HG03432 (cell line): ENCODE data around the gene TSPAN18.

ENCODE experiments used
- ATAC-seq: cut with Tn5 transposase; IDR thresholded peaks from one replicate; pipeline ENCODE4 v1.9.1; 2021; ENCODE audit warnings: mild to moderate bottlenecking, moderate library complexity; ENCODE audit not compliant: unreplicated experiment

The TSPAN18 gene

GRCh38 chr11:44840085-44840478, 113.3 kb downstream of the TSPAN18 start:
- no peak for ATAC-seq

DNA sequence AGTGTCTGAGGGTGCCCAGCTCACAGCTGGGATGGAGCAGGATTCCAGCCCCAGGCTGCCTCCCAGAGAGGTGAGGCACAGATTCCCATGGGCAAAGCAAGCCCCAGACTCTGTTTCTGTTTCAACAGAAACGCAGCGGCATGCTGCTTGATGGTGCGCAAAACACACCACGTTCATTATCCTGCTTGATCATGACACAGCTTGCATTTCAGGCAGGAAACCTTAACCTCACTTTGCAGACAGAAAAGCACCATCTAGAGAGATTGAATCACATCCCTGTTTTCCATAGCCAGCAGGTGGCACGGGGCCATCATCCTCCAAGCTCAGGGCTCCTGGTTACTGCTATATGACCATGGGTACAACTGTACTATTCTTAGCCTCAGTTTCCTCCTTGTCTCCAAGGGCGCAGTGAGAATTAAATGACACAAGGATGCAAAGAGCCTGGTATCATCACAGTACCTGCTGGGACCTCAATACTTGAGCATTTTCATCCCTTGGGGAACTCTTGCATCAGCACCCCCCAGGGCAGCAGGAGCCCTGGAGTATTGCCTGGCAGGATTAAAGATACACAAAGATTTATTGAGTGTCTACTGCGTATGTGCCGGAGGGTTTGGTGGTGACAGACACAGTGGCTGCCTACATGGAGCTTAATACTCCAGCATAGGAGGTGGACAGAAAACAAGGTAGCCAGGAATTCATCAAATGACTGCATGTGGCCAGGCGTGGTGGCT, 113.9 kb downstream of the TSPAN18 start:
- ATAC-seq: no peak

DNA sequence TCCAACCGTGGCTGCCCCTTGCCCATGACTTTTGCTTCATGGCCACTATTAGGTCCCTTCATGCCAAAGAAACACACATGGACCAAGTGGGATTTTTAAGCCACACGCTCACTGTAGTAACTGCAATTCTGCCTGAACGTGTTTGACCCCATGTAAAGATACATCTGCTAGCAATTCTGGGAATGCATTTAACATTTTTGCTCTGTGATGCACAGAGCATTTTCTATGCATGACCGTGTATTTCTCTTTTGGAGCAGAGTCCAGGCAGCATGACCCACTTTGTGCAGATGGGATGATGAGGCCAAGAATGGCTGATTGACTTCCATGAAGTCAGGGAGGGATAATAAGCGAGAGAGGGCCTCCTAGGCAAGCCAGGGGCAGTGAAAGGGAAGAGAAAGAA, 115.5 kb downstream of the TSPAN18 start:
- ATAC-seq: no peak

DNA sequence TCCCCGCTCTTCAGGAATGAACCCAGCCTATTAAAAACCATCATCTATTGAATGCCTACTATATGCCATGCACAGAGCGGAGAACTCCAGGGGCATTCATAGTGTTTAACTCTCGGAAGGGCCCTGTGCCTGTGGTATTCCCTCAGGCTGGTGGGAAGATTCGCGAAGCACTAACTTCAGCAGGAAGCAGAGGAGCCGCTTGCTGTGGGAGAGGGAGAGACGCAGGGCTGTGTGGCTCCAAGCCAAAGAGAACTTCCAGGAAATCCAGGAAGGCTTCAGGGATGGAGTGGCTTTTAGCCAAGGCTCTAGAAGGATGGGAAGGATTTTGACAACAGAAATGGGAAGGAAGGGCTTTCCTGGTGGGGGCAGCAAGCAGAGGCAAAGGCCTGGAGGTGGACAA, 120.1 kb downstream of the TSPAN18 start:
- no peak for ATAC-seq

DNA sequence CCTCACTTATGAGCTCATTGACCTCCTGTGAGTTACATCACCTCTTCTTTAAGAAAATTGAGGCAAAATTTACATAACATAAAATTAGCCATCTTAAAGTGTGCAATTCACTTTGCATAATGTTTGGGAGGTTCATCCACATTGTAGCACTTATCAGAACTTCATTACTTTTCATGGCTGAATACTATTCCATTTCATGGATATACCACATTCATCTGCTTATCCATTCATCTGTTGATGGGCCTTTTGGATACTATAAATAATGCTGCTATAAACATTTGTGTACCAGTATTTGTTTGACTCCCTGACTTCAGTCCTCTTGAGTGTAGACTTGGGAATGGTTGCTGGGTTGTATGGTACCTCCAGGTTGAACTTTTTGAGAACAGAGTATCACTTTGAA, 120.6 kb downstream of the TSPAN18 start:
- no peak for ATAC-seq

DNA sequence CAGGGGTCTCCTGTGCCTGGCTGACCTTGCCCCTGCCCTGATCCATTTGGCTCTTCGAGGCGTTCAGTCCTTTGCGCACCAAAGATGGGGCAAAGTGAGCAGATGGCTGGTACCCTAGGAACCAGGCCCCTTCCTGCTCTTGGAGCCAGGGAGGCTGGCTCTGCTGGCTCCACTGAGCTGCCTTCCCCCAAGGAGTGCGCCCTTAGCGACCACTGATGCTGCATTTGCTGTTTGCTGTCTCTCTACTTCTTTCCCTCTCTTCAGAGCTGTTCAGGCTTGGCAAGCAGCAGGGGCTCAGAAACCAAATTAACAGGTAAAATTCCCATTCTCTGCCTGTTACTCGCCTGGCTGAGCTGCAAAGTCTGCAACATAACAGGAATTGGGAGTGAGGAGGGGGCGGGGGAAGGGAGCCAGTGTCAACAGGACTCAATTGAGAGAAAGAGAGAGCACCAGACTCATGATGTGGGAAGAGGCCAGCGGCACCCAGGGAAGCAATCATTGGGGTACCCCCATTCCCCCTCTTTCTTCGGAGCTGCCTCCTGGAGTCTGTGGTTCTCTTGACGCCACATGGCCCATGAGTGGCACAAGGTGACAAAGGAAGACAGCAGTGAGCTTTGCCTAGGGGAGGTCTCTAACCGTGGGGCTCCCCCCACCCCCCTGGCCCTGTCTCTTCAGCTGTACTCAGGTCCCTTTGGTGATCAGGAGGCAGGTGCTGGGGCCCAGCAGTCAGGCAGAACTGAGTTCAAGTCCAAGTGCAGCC, 121.6 kb downstream of the TSPAN18 start:
- no peak for ATAC-seq

- no peak for ATAC-seq
Measured at GRCh38 chr11:44848963-44849350, 122.2 kb downstream of the TSPAN18 start.

DNA sequence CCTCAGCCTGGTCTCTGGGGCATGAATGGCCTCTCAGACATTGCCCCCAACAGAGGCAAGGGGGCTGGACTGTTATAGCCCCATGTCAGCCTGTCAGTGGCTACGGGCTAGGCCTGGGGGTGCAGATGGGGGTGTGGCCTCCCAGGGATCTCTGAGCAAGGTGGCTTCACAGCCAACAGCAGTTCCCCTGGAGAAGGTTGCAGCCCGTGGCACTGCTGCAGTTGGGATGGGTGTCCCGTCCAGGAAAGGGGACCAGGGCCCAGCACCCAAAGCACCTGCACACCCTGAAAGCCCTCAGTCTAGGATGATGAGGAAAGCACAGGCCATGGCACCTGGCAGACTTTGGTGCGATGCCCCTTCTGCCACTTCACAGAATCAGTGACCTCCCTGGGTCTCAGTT, 122.7 kb downstream of the TSPAN18 start:
- ATAC-seq: no peak

DNA sequence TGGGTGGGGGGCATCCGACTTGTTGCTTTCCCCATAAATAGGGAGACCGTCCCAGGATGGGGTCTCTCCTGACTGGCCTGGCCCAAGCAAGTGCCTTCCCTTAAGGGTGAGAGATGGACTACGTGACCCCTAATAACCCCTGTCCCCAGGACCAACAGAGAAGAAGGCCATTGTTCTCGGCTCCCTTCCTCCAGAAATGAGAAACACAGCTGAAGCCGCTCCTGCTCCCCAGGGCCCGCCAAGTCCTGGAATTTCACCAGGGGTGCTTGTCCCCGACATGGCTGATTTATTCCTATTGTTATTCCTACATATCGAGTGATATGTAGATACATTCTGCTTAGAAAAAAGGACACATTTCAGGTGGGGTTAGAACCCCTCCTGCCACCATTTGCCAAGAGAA, 123.2 kb downstream of the TSPAN18 start:
- ATAC-seq: no peak

DNA sequence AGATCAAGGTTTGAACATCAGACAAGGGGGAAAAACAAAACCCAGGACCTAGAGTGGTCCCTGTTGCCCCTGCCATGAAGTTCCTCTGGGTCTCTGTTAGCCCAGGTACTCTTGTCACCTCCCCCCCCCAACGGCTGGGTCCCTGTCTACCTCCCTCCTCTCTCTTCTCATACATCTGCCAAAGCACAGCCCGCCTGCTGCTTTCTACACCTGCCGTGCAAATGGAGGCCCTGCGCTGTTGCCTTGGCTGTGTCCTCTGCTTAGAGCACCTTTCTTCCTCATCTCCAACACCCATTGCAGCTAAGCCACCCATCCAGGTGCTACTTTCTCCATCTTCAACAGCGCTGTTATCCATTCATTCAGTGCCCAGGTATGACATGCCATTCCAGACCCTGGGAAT, 124.7 kb downstream of the TSPAN18 start:
- no peak for ATAC-seq

- no peak for ATAC-seq
Measured at GRCh38 chr11:44852159-44852747, 125.5 kb downstream of the TSPAN18 start.

DNA sequence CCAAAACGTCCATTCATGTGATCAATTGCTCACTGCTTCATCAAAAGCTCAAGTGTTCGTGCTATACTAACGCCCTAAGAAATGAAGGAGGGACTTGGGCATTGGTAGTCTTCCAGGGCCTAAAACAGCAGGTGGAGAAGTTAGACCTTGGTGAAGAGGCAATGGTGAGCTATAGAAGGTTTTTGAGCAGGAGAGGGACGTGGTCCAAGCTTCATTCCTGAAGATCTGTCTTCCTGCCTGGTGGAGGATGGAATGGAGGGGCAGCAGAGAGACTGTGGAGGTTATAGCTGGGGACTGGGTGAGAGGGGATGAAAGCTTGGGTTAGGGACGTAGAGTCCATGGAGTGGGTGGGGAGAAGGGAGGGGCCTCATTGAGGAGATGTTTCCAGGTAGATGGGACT, 126.2 kb downstream of the TSPAN18 start:
- no peak for ATAC-seq

DNA sequence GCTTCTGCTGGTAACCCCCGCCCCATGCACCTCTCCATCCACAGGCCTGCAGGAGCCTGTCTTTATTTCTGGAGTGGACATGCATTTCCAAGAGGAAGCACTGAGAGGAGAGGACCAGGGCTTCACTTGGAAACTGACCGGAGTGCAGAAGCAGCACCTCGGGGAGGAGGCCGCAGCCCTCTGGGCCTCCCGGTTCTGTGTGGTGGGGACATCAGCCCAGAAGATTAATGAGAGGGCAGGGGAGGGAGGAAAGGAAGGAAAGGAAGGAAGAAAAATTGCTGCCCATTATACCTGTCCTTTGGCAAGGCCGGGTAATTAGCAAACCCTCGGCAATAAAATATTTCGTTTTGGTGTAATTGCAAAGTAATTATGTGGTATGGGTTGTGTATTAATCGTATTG, 126.9 kb downstream of the TSPAN18 start:
- no peak for ATAC-seq

- ATAC-seq: no peak
Measured at GRCh38 chr11:44854086-44854485, 127.3 kb downstream of the TSPAN18 start.

DNA sequence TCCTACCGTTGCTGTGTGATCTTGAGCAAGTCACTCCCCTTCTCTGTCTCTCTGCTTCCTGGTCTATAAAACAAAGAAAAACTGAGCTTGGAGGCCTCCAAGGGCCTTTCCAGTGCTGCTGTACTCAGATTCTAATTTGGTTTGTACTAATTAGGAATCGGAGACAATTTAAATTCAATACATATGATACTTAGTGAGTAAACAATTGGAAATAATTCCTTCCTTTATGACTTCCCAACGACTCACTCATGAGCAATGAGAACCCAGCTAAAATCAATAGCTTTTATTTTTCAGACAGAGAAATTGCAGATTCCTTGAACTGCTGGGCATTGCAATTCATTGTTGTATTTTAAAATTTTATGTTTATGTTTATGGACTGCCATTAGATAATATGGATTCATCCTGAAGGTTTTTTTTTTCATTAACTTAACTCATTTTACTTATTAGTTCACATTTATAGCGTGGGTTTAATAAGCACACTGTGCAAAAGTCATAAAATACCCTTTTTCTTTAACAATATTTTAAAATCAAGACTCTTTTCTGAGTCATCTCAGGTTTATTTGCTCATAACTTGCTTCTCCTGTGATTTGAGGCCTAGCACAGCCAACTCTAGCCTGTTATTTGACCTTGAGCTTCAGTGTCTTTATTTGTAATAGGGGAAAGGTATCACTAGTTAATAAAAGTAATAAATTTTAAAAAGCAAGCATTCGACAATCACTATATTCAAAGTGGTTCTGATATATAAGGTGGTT, 128.2 kb downstream of the TSPAN18 start:
- no peak for ATAC-seq

GRCh38 chr11:44855493-44855849, 128.7 kb downstream of the TSPAN18 start:
- ATAC-seq: no peak

- ATAC-seq: no peak
Measured at GRCh38 chr11:44857490-44858090, 130.8 kb downstream of the TSPAN18 start.

DNA sequence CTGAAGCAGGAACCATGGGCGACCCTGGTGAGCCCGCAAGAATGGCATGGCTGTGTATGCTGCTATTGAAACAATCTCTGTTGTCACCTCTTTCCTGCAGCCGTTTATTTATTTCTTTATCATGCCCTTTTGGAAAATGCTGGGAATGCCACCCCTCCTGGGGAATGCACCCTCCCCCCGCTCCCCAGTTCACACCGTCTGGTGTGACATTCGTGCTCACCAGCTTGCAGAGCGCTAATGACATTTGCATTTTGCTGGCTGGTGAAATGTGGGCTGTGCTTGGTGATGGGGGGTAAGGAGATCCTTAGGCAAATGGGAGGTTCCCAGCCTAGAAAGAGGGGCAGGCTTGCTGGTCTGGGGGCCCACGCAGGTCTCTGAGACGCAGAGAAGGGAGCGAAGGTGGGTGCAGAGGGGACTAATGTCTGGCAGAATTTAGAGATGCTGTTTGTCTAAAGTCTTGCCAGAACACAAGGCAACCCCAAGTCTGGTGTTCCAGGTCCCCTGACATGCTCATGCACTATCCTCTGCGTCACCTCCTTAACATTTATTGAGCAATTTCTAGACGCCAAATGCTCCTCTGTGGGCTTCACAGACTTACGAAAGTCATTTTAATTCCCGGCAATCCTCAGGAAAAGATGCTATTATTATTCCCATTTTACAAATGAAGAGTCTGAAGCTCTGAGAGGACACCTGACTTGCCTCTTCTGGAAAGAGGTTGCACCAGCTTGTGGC, 132.2 kb downstream of the TSPAN18 start:
- ATAC-seq: no peak

GRCh38 chr11:44859528-44859925, 132.8 kb downstream of the TSPAN18 start:
- no peak for ATAC-seq

DNA sequence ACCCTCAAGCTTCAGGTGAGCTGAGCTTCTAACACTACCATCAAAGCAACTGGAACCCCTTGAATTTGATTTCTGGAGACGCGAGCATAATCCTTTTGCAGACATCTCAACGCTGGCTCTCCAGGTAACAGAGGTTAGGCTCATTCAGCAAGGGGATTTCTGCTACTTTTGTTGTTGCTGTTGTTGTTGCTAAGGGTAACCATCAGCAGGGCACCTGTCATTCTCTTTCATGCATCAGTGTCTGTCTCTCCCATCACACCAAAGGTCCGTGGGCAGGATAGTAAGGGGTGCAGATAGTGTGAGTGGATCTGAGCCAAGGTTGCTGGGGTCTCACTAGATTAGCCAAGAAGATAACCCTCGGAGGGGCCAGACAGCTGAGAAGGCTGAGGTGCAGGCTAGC, 133.6 kb downstream of the TSPAN18 start:
- ATAC-seq: no peak
